ENCODE data around the gene ATP5ME.
A peak's percentile ranks its signal among the peaks of the same experiment; 100 is the strongest.
"Not testable (repeated sequence)": the region's sequence is repeated elsewhere in the genome, so short reads cannot be mapped to it uniquely, and the experiment has no call there.

The ATP5ME gene

GRCh38 chr4:709348-709747 is 35.3 kb upstream of the ATP5ME start:
- no peak for FAIRE-seq
- no peak for TF ChIP-seq POLR2A (IDR thresholded peaks at IDR 0.05; ENCODE audit: low read depth, low read length)
- DNase-seq (ENCODE audit: insufficient read length, low spot score): no peak

- no peak for TF ChIP-seq POLR2A (IDR thresholded peaks at IDR 0.05; ENCODE audit: low read depth, low read length)
- DNase-seq (ENCODE audit: insufficient read length, low spot score) (no peak), FAIRE-seq (no peak)
These were observed 34.5 kb upstream of the ATP5ME start for GRCh38 chr4:708631-708933.

- DNase-seq (ENCODE audit: insufficient read length, low spot score) (no peak), FAIRE-seq (no peak)
- TF ChIP-seq POLR2A (IDR thresholded peaks at IDR 0.05; ENCODE audit: low read depth, low read length): no peak
These were observed 34.0 kb upstream of the ATP5ME start for GRCh38 chr4:707929-708630.

GRCh38 chr4:706834-707598 is 32.9 kb upstream of the ATP5ME start:
- no peak for TF ChIP-seq POLR2A (IDR thresholded peaks at IDR 0.05; ENCODE audit: low read depth, low read length)
- FAIRE-seq (no peak), DNase-seq (ENCODE audit: insufficient read length, low spot score) (no peak)

GRCh38 chr4:706083-706633 is 32.1 kb upstream of the ATP5ME start:
- not testable (repeated sequence) for DNase-seq (ENCODE audit: insufficient read length, low spot score)

GRCh38 chr4:705278-706082 is 31.4 kb upstream of the ATP5ME start, which contains the start of gene PCGF3:
Gene PCGF3 (plus strand): TSS chr4:705832. CDS start chr4:733681, 27,849 bp downstream.
- DNase-seq (ENCODE audit: insufficient read length, low spot score): peak; percentile 92
- no peak for FAIRE-seq
- TF ChIP-seq POLR2A (IDR thresholded peaks at IDR 0.05; ENCODE audit: low read depth, low read length): 0 out of 2 replicates have a peak, but pooled peaks have one; percentile 21

More at GRCh38 chr4:706083-706633, 32.1 kb upstream of the ATP5ME start:
- FAIRE-seq: not testable (repeated sequence)

- no peak for DNase-seq (ENCODE audit: insufficient read length, low spot score)
- TF ChIP-seq POLR2A (IDR thresholded peaks at IDR 0.05; ENCODE audit: low read depth, low read length): no peak
- no peak for FAIRE-seq
These were observed 30.8 kb upstream of the ATP5ME start for GRCh38 chr4:704971-705277.

- FAIRE-seq: no peak
- DNase-seq (ENCODE audit: insufficient read length, low spot score): no peak
- TF ChIP-seq POLR2A (IDR thresholded peaks at IDR 0.05; ENCODE audit: low read depth, low read length): no peak
These were observed 30.3 kb upstream of the ATP5ME start for GRCh38 chr4:704198-704891.

GRCh38 chr4:703336-704197 is 29.5 kb upstream of the ATP5ME start:
- FAIRE-seq: no peak
- DNase-seq (ENCODE audit: insufficient read length, low spot score): no peak
- no peak for TF ChIP-seq POLR2A (IDR thresholded peaks at IDR 0.05; ENCODE audit: low read depth, low read length)

GRCh38 chr4:702618-703048 is 28.6 kb upstream of the ATP5ME start:
- FAIRE-seq (no peak), DNase-seq (ENCODE audit: insufficient read length, low spot score) (no peak)
- TF ChIP-seq POLR2A (IDR thresholded peaks at IDR 0.05; ENCODE audit: low read depth, low read length): no peak

GRCh38 chr4:700587-701264 is 26.6 kb upstream of the ATP5ME start:
- FAIRE-seq: no peak

More at GRCh38 chr4:700587-701264, 26.6 kb upstream of the ATP5ME start:
- no peak for TF ChIP-seq POLR2A (IDR thresholded peaks at IDR 0.05; ENCODE audit: low read depth, low read length)
- DNase-seq (ENCODE audit: insufficient read length, low spot score): no peak

Data from H54 (cell line).